Stimulated activated CD4-positive, alpha-beta T cell treated with anti-CD3 and anti-CD28 coated beads, Interleukin-4, amount 100 ng/mL, for 24 hours (primary cell): ENCODE results near the gene PTGFRN.
"Not testable (repeated sequence)": the region's sequence is repeated elsewhere in the genome, so short reads cannot be mapped to it uniquely, and the experiment has no call there.

Experiments
- DNase-seq: peaks from one replicate; pipeline ENCODE4 v3.0.0-alpha.2; 2020

Gene PTGFRN

DNA sequence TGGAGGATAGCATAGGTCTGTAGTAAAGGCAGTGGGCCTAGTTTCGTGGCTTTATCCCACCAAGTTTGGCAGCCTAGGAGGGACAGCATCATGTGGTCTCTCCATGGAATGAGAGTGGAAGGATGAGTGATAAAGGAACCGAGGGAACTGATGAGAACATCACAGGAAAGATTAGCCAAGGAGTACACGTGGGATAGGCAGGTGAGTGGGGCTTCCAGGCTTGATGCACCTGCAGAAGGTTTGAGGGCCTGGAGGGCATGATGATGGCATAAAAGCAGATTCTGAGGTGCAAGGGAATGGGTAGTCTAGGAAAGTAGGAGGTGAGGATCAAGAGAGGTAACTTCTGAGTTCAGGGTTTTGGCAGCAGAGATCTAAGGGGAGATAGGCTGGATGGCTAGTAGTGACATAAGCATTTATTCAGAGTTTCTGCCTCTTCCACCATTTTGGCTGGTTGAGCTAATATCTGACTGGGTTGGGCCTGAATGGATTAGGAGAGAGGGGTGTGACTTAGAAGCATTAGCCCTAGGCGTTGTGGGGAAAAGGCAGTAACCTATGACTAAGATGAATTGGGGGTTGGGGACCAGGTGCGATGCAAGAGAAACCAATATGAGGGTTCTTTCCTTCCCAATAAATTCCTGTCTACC, 9.1 kb downstream of the PTGFRN start:
- no peak for DNase-seq

DNA sequence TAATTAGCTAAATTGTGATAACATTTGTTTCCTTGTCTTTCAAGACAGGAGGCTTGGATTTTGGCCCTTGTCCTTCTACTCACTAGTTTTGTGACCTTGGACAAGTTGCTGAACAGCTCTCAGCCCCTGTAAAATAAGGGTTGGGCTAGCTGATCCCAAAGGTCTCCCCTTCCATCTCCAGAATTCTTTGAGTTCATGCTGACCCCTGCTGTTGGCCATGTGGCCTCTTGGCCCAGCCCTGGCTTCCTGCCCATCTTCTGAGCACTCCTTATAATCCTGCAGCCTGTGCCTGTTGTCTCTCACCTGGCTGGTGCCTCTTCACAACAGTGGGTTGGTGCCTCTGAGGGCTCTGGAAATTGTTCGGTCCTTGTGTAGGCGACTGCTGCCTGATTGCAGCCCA, 10.1 kb downstream of the PTGFRN start:
- DNase-seq = no peak

DNA sequence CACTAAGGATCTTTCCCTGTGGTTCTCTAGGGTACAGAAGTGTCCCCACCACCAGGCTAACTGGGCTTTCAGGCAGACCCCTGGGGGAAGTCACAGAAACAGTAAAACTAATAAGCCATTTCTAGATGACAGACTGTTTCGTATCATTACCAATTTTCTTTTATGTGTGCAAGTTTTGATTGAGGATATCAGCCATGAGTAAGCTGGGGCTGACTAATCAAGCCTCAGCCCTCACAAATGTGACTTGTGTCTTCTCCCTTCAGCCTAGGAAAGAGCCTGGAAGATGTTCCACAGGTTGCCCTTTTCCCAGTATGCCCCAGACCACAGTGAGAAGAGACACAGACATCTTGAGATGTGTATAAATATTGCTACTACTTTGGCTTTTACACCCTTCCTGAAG, 10.5 kb downstream of the PTGFRN start:
- DNase-seq = no peak

DNA sequence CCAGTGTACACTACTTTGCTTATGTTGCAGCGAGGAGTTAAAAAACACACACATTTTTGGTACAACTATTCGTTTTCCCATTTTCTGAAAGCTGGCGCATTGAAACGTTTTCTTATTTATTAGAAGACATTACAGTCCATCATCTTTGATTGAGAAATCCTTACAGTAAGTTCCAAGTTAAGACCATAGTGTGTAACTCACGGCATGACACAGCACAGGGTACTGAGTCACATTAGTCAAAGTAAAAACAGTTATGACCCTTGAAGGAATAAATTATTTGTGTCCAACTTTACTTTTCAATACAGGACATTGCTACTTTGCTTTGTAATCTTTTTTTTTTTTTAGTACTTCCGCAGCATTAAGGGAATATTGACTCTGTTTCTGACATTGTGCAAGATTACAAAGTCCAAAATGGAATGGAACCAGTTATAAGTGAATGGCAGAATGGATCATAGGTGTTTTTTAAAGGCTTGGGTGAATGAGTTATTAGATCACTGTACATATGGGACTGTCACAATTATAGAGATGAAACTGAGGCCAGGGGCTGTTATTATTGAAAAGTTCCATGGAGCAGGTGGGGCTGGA, 11.7 kb downstream of the PTGFRN start:
- no peak for DNase-seq

DNA sequence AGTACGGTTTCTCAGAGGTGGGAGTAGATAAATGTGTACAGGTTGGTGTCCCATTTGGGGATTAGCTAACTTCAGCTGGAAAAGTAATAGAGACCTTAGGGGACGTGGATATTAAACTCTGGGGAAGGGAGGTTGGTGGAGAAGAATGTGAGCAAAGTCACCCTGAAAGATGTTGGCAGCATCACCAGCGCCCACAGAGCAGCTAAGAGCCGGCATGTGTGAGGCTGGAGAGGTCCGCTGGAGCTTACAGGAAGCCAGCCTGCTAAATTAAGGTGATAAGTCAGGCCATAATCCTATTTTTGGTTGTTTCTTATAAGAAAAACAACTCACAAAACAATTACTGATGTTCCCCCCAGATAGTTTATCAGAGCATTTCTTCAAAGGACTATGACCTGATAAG, 12.2 kb downstream of the PTGFRN start:
- DNase-seq = no peak

DNA sequence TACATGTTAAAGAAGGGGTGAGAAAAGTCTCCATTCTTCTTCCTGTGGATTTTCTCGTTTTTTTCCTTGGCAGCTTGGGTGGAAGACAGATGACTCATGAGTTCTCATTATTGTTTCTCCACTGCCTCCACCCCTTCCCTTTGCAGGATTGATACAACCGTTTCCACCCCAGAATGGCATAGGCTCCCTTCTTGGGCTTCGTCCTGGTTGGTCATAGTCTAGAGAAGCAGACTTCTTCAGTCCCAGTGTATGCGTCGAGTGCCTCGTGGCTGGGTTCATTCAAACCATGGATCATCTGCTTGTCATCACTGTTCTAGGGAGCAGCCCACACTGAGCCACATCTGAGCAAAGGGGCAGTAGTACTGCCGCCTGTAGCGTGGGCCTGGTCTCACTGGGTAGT, 13.7 kb downstream of the PTGFRN start:
- DNase-seq = no peak

DNA sequence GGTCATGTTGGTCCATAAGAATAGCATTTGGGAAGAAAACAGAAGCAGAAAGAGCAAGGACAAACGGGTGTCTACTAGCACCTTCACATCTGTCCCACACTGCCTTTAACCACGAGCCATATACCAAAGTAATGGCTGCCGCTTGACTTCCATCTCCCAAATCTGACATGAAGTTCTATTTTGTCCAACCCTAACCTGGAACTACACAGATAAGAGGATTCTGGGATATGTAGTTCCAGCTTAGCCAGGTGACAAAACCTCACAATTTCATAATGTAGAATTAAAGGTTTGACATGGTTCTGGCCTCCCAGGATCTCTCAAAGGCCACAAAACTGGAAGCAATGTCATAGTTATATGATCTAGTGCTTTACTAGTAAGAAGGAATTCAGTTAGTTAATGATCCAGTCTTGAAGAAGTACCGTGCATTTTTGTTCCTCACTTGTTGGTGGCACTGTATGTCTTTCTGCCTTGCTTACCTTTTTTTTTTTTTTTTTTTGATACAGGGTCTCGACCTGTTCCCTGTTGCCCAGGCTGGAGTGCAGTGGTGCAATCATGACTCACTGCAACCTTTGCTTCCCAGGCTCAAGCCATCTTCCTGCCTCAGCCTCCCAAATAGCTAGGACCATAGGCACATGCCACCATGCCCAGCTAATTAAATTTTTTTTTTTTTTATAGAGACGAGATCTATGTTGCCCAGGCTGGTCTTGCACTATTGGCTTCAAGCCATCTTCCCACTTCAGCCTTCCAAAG, 17.5 kb downstream of the PTGFRN start:
- DNase-seq = no peak

DNA sequence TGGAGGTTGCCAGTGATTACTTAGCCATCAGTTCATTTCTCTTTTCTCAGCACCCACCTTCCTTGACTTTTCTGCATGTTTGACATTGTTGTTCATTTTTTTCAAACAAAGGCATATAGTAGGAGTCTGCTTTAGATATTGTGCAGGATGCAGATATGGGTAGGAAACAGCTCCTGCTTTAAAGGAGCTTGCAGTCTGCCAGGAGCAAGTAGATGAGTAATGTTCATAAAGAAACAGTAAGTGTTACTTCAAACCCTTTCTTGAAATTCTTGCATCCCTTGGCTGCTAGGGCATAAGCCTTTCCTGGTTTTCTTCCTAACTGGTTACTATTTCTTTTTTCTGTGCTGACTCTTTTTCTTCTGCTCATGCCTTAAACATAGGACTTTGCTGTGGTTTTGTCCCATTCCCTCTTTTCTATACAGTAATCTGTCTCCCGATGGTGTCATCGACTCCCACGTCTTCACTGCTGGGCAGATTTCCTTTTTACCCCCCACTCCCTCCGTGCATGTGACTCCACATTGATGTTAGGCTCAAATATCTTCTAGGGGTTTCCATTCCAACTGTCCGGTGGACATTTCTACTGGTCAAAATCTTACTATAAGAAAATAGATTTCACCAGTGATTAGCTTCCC, 20.4 kb downstream of the PTGFRN start:
- DNase-seq = no peak

DNA sequence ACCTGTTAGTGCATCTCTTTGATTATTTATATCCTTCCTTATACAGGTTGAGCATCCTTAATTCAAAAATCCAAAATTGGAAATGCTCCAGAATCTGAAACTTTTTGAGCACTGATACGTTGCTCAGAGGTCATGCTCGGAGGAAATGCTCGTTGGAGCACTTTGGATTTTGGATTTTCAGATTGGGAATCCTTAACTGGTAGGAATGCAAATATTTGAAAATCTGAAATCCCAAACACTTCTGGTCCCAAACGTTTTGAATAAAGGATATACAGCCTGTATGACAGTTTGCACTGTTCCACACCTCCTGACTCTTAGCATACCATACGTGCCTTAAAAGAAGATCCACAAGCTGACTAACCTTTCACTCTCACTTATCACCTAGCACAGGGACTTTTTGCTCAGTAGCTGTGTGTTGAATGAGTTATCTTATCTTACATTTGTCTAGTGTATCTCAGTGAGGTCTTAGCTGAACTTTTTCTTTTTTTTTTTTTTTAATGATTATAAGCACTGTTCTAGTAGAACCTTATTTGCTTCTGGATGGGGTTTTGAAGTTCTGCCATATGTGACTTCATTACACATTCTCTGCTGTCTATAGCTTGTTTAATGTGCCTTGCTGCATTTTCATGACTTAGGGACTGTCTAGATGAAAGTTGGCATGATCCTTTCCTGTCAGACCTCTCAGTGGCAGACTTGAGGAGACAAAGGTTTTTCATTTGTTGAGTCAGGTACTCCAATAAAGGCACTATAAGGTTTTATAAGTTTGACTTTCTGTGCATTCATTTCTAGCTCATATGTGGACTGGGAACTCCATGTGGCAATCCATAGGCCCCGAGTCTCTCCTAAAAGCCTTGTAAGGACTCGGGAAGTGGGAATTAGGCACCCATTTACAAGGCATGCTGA, 21.6 kb downstream of the PTGFRN start:
- DNase-seq = no peak

DNA sequence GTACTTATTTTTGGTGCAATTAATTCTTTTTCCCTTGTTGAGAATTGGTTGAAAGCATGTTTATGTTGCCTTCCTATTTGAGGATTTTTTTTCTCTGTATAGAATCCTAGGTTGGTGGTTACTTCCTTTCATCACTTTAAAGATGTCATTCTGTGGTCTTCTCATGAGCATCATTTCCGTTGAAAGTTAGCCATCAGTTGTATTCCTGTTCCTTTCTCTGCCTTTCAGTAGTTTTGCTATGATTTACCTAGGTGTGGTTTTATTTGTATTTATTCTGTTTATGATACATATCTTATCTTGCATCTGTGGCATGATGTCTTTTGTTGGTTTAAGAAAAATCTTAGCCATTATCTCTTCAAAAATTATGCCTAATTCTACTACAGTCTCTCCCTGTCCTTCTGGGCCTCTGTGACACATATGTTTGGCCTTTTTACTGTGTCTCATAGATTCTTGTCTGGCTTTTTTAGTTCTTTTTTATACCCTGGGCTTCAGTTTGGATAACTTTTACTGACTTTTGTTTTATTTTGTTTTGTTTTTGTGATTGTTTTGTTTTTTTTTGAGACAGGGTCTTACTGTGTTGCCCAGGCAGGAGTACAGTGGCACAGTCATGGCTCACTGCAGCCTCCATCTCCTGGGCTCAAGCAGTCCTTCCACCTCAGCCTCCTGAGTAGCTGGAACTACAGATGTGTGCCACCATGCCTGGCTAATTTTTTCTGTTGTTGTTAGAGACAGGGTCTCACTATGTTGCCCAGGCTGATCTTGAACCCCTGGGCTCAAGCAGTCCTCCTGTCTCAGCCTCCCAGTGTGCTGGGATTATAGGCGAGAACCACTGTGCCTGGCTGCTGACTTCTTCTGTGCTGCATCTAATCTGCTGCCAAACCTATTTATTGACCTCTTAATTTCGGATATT, 24.1 kb downstream of the PTGFRN start:
- no peak for DNase-seq

DNA sequence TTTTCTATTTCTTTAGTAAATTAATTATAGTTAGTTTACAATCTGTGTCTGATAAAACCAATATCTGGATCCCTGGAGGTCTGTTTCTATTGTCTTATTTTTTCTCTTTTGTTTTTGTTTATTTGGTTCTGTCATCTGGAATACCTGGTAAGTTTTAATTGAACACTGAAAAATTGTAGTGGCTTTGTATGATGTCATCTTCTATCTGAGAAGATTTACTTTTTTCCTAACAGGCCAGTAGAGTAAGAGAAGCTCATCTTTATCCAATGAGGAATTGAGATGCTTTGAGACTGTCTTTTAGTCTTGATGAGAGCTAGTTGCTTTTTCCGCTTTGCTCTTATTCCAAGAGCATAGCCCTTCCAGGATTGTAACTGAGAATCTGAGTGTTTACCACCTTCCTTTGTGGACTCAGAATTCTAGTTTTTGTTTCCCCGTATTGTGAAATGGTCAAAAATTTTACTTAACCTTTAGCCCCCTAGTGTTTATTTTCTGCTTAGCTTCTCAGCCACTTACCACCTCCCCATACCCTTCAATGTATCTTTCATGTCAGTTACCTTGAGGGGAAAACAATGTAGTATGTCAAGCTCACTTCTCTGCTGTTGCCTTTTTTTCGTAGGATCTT, 25.0 kb downstream of the PTGFRN start:
- DNase-seq = no peak

DNA sequence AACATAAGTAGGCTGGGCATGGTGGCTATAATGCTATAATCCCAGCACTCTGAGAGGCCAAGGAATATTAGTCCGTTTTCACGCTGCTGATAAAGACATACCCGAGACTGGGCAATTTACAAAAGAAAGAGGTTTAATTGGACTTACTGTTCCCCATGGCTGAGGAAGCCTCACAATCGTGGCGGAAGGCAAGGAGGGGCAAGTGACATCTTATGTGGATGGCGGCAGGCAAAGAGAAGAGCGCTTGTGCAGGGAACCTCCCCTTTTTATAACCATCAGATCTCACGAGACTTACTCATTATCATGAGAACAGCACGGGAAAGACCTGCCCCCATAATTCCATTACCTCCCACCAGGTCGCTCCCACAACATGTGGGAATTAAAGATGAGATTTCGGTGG, 28.5 kb downstream of the PTGFRN start:
- no peak for DNase-seq

DNA sequence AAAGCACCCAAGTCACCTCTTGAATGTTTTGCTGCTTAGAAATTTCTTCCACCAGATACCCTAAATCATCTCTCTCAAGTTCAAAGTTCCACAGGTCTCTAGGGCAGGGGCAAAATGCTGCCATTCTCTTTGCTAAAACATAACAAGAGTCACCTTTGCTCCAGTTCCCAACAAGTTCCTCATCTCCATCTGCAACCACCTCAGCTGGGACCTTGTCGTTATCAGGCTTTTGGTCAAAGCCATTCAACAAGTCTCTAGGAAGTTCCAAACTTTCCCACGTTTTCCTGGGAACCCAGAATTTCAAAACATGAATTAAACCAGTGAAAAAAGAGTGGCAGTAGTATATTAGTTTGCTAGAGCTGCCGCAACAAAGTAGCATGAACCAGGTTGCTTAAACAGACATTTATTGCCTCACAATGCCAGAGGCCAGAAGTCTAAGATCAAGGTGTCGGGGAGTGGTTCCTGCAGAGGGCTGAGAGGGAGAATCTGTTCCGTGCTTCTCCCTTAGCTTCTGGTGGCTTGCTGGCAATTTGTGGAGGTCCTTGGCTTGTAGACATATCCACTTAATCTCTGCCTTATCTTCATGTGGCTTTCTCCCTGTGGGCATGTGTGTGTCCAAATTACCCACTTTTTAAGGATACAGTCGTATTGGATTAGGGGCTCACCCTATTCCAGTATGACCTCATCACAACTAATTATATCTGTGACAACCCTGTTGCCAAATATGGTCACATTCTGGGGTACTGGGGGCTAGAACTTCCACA, 30.2 kb downstream of the PTGFRN start:
- not testable (repeated sequence) for DNase-seq

DNA sequence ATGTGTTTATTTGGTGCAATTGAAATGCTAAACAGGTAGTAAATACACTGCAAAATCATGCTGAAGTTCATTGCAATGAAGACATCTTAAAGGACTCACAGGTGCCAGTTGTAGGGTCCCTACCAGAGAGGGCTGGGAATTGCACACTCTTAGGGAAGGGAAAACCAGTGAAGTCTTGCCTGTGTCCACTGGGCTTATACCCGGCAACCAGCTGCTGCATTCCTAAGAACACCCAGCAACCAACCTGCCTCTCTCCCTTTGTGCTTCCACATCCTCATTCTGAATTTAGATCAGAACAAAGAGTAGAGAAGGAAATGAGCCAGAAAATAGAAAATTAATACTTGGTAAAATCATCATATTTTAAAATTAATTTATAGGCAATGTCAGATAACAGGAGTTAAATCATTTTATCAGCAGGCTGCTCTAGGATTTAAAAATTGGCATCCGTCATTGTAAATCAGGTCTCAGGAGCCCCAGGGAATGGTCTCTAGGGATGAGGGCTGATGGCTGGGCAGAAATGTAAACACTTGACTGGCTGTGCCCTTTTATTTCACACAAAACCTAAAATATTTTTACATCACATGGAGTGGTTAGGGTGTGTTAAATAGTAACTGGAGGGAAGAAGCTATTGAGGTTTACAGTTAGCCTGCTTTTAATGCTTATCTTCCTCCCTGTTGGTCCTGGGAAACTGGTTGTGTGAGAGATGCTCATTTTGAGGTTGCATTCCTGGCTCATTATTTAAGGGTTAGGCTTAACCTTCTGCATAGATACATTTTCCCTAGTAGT, 31.3 kb downstream of the PTGFRN start:
- DNase-seq = no peak

DNA sequence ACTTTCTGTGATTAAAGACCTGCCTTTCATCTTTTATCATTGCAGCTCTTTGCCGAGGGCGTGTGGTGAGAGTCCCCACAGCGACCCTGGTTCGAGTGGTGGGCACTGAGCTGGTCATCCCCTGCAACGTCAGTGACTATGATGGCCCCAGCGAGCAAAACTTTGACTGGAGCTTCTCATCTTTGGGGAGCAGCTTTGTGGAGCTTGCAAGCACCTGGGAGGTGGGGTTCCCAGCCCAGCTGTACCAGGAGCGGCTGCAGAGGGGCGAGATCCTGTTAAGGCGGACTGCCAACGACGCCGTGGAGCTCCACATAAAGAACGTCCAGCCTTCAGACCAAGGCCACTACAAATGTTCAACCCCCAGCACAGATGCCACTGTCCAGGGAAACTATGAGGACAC, 32.0 kb downstream of the PTGFRN start:
- no peak for DNase-seq

DNA sequence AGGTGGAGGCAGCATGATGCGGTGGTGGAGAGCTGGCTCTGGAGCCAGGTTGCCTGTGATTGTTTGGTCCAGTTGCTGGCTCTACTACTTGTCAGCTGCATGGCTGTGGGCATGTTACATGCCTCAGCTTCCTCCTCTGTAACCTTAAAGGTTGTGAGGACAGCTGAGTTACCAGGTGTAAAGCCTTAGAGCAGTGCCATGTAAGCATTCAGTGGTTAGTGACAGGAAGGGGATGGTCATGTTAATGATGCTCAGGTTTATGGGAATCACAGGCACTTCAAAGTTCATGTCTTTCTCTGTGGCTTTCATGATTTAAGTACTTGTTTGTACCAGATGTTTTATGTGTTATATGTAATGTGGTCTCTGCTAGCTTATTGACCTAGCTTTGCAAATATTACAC, 32.6 kb downstream of the PTGFRN start:
- no peak for DNase-seq

DNA sequence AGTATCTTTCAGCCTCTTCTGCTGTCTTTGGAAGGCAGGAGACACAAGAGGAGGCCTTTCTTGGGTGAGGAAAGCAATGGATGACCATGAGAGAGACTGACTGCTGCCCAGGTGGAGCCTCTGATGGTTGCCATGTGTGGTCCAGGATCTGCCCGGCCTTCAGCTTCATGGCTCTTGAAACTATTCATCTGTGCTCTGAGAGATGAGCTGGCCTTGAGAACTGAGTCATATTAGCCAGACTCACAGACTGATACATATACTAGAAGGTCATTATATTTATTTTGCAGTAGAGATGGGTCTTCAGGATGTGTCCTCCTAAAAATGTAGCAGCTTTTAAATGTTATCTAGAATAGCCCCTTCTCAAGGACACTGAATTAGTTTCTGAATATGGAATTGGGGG, 33.7 kb downstream of the PTGFRN start:
- DNase-seq = no peak

DNA sequence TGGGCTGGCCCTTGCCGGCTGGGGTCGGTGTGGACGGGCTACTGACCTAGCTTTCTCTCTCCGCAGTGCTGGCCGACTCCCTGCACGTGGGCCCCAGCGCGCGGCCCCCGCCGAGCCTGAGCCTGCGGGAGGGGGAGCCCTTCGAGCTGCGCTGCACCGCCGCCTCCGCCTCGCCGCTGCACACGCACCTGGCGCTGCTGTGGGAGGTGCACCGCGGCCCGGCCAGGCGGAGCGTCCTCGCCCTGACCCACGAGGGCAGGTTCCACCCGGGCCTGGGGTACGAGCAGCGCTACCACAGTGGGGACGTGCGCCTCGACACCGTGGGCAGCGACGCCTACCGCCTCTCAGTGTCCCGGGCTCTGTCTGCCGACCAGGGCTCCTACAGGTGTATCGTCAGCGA, 34.9 kb downstream of the PTGFRN start:
- no peak for DNase-seq

DNA sequence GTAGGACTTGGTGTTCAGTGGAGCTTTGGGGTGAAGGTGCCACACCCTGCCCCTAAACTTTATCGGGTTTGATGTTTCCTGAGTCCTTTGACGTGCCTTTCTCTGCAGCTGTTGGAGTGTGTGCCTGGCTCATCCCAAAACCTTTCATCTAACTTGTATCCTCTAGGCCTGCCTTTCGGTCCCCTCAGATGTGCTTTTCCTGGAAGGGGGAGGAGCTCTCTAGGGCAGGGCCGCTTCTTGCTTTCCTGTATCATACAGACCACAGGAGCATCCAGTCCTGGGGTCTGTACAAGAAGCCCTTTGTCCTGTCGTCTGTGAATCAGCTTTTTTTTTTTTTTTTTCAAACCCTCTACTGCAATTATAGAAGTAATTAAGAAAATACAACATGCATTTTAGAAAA, 35.7 kb downstream of the PTGFRN start:
- DNase-seq = no peak

DNA sequence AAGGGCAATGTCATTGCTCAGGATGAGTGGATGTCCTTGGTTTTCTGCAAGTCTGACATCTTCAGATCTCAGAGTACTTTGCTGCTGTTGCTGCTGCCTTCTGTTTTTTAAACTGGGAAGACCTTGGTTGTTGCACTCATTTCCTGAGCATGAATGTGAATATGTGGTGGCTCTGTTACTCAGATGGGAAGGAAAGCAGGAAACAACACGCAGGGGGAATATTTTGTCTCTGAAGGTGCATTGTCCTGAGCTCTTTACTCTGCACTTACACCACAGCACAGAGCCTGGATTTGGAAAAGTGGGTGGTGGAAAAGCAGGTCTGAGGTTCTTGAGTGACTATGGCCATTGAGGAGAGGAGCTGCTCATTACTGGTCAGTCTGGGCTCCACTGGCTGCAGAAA, 36.3 kb downstream of the PTGFRN start:
- DNase-seq = no peak
